H9 (cell line): ENCODE measurements around the gene DAB1. TPM values are rescaled to one million over a fixed set of nuclear protein-coding genes. Genes with fewer than 3 reads are reported as not detected.

ENCODE experiments used
- DNase-seq: peaks from one replicate; pipeline ENCODE4 v3.0.0-alpha.2; 2017
- H2AFZ ChIP-seq: one replicate; pipeline ENCODE4 v1.6.1; 2013; ENCODE audit warnings: mild to moderate bottlenecking, low read length, control low read depth, moderate library complexity
- H2AK5ac ChIP-seq: 2 replicates; pipeline ENCODE4 v1.6.1; 2013; ENCODE audit warnings: low read length, control low read depth, mixed read lengths; ENCODE audit not compliant: insufficient read length
- H2BK120ac ChIP-seq: one replicate; pipeline ENCODE4 v1.6.1; 2013; ENCODE audit warnings: low read depth, mild to moderate bottlenecking, low read length, control low read depth, inconsistent platforms; ENCODE audit not compliant: poor library complexity, severe bottlenecking
- H2BK12ac ChIP-seq: 2 replicates; pipeline ENCODE4 v1.6.1; 2013; ENCODE audit warnings: low read length, control low read depth, mixed read lengths, low read depth; ENCODE audit not compliant: insufficient read length
- H2BK15ac ChIP-seq: 2 replicates; pipeline ENCODE4 v1.6.1; 2013; ENCODE audit warnings: low read depth, low read length, control low read depth
- H2BK20ac ChIP-seq: one replicate; pipeline ENCODE4 v1.6.1; 2013; ENCODE audit warnings: low read depth, mild to moderate bottlenecking, low read length, control low read depth, inconsistent platforms; ENCODE audit not compliant: poor library complexity, severe bottlenecking
- H2BK5ac ChIP-seq: 2 replicates; pipeline ENCODE4 v1.6.1; 2013; ENCODE audit warnings: low read length, control low read depth, mixed read lengths; ENCODE audit not compliant: insufficient read length
- H3K14ac ChIP-seq: 2 replicates; pipeline ENCODE4 v1.6.1; 2013; ENCODE audit warnings: low read length, control low read depth; ENCODE audit not compliant: insufficient read depth
- H3K18ac ChIP-seq: 2 replicates; pipeline ENCODE4 v1.6.1; 2013; ENCODE audit warnings: low read depth, mild to moderate bottlenecking, mixed read lengths, low read length, control low read depth; ENCODE audit not compliant: insufficient read length
- H3K23ac ChIP-seq: 2 replicates; pipeline ENCODE4 v1.6.1; 2013; ENCODE audit warnings: low read length, control low read depth, mixed read lengths, low read depth; ENCODE audit not compliant: insufficient read length
- H3K23me2 ChIP-seq: 2 replicates; pipeline ENCODE4 v1.6.1; 2013; ENCODE audit warnings: low read depth, mild to moderate bottlenecking, mixed read lengths, low read length, control low read depth; ENCODE audit not compliant: insufficient read length, poor library complexity, severe bottlenecking
- H3K27ac ChIP-seq: 2 replicates; pipeline ENCODE4 v1.5.1; 2013; ENCODE audit warnings: low read length, control low read depth, mixed read lengths, low read depth; ENCODE audit not compliant: insufficient read length
- H3K27me3 ChIP-seq: 2 replicates; pipeline ENCODE4 v1.6.1; 2013; ENCODE audit warnings: low read length, control low read depth, inconsistent platforms; ENCODE audit not compliant: insufficient read depth
- H3K4ac ChIP-seq: 2 replicates; pipeline ENCODE4 v1.6.1; 2013; ENCODE audit warnings: low read depth, mild to moderate bottlenecking, control low read depth, inconsistent platforms, low read length, moderate library complexity
- H3K4me1 ChIP-seq: 2 replicates; pipeline ENCODE4 v1.6.1; 2013; ENCODE audit warnings: low read length, control low read depth, inconsistent platforms; ENCODE audit not compliant: insufficient read depth
- H3K4me2 ChIP-seq: 2 replicates; pipeline ENCODE4 v1.6.1; 2013; ENCODE audit warnings: low read length, control low read depth, mixed read lengths; ENCODE audit not compliant: insufficient read length, insufficient read depth
- H3K56ac ChIP-seq: 2 replicates; pipeline ENCODE4 v1.6.1; 2013; ENCODE audit warnings: low read depth, mild to moderate bottlenecking, mixed read lengths, low read length, control low read depth; ENCODE audit not compliant: insufficient read length
- H3K79me1 ChIP-seq: 2 replicates; pipeline ENCODE4 v1.6.1; 2013; ENCODE audit warnings: low read depth, mild to moderate bottlenecking, moderate library complexity, low read length, control low read depth, inconsistent platforms; ENCODE audit not compliant: insufficient read depth, poor library complexity, severe bottlenecking
- H3K79me2 ChIP-seq: 2 replicates; pipeline ENCODE4 v1.6.1; 2013; ENCODE audit warnings: low read length, control low read depth, inconsistent platforms; ENCODE audit not compliant: insufficient read depth
- H3K9ac ChIP-seq: 2 replicates; pipeline ENCODE4 v1.6.1; 2013; ENCODE audit warnings: low read length, control low read depth, mixed read lengths; ENCODE audit not compliant: insufficient read length; ENCODE audit errors: extremely low read depth
- H3K9me3 ChIP-seq: one replicate; pipeline ENCODE4 v1.6.1; 2013; ENCODE audit warnings: low read depth, low read length, inconsistent platforms; ENCODE audit not compliant: control insufficient read depth
- H3T11ph ChIP-seq: one replicate; pipeline ENCODE4 v1.6.1; 2013; ENCODE audit warnings: mild to moderate bottlenecking, low read length, control low read depth, inconsistent platforms
- H4K20me1 ChIP-seq: one replicate; pipeline ENCODE4 v1.6.1; 2013; ENCODE audit not compliant: control insufficient read depth, insufficient read length, insufficient read depth
- H4K5ac ChIP-seq: 2 replicates; pipeline ENCODE4 v1.6.1; 2013; ENCODE audit warnings: low read depth, mild to moderate bottlenecking, mixed read lengths, low read length, control low read depth; ENCODE audit not compliant: insufficient read length
- H4K8ac ChIP-seq: replicated peaks from 2 replicates; pipeline ENCODE4 v1.6.1; 2013; ENCODE audit warnings: low read length, control low read depth, mixed read lengths, low read depth; ENCODE audit not compliant: insufficient read length
- H4K91ac ChIP-seq: 2 replicates; pipeline ENCODE4 v1.6.1; 2013; ENCODE audit warnings: low read depth, mild to moderate bottlenecking, moderate library complexity, mixed read lengths, low read length, control low read depth; ENCODE audit not compliant: insufficient read length
- H3K27ac Mint-ChIP-seq, 3 experiments: 2 replicates in 2 of 3; 3 replicates in 1 of 3; pipeline ENCODE4 v1.8.0; 2020 to 2021; ENCODE audit warnings: mixed read lengths in 3 of 3, mild to moderate bottlenecking in 1 of 3, moderate library complexity in 1 of 3
- H3K27me3 Mint-ChIP-seq: 2 replicates; pipeline ENCODE4 v1.8.0; 2021; ENCODE audit warnings: low read depth, mild to moderate bottlenecking, moderate library complexity, mixed read lengths
- H3K36me3 Mint-ChIP-seq, 3 experiments: 2 replicates in 2 of 3; 3 replicates in 1 of 3; pipeline ENCODE4 v1.8.0; 2020 to 2021; ENCODE audit warnings: low read depth in 3 of 3, mixed read lengths in 3 of 3; ENCODE audit not compliant: insufficient read depth in 1 of 3
- H3K4me1 Mint-ChIP-seq, 2 experiments: 2 replicates each; pipeline ENCODE4 v1.8.0; 2020; ENCODE audit warnings: mixed read lengths in 2 of 2
- H3K4me3 Mint-ChIP-seq, 2 experiments: 2 replicates in 1 of 2; 3 replicates in 1 of 2; pipeline ENCODE4 v1.8.0; 2020 to 2021; ENCODE audit warnings: mild to moderate bottlenecking in 2 of 2, mixed read lengths in 2 of 2, moderate library complexity in 1 of 2
- H3K9me3 Mint-ChIP-seq, 2 experiments: 2 replicates in 1 of 2; 3 replicates in 1 of 2; pipeline ENCODE4 v1.8.0; 2020; ENCODE audit warnings: mild to moderate bottlenecking in 2 of 2, mixed read lengths in 2 of 2, moderate library complexity in 1 of 2
- CTCF ChIP-seq: fragments of 200-600 bp; sonication (generic); conservative IDR thresholded peaks from 3 replicates; pipeline ENCODE4 v1.8.0; 2021; ENCODE audit warnings: antibody characterized with exemption, mild to moderate bottlenecking
- WGBS: extraction: QIAGEN DNeasy Blood & Tissue Kit; methylation state at CpG from one replicate; pipeline ENCODE4 v1.1.7; 2013; ENCODE audit warnings: missing lambda C conversion rate, low lambda C conversion rate, mixed read lengths; ENCODE audit not compliant: insufficient read length; ENCODE audit errors: extremely low coverage; 5-methylcytosine and 5-hydroxymethylcytosine counted together
- total RNA-seq: library from RNA; stranded (reverse); gene quantifications from 2 replicates; pipeline ENCODE4 v1.2.1, GENCODE V29; 2021

The DAB1 gene
- total RNA-seq, 1 experiment from 2014 or later: 9.3 TPM

GRCh38 chr1:57340334-57341070 is 83.4 kb downstream of the DAB1 start:
- WGBS: no CpG with 5 or more reads among the region's 6 CpGs
- H2BK120ac ChIP-seq: no peak overlapping the region
- no peak overlapping the region for H4K91ac ChIP-seq
- Mint-ChIP-seq H3K9me3 (no peaks in the 10 kb centered on the region), H3K4me1 (peaks cover 11 to 16% of the 10 kb centered on the region in 2 experiments), H3K27ac (no peak overlapping the region; a peak in 1 of 7 replicates), H3K4me3 (no peak overlapping the region), H3K27me3 (no peaks in the 10 kb centered on the region), H3K36me3 (no peaks in the 10 kb centered on the region; a peak in 1 of 7 replicates)
- no peak overlapping the region for H2AFZ ChIP-seq
- no peak overlapping the region for H3K56ac ChIP-seq
- no peak overlapping the region for H2BK5ac ChIP-seq
- H2BK15ac ChIP-seq: no peak overlapping the region
- no peak overlapping the region for H4K8ac ChIP-seq
- H3K23ac ChIP-seq: no peak overlapping the region
- no peak overlapping the region for H2BK12ac ChIP-seq
- peaks cover 2% of the 10 kb centered on the region; the same call in 1 of the 2 replicates for H3K4me1 ChIP-seq
- H3K23me2 ChIP-seq: no peaks in the 10 kb centered on the region
- no peak overlapping the region for H3K14ac ChIP-seq
- H3K79me2 ChIP-seq: no peaks in the 10 kb centered on the region
- H3K27me3 ChIP-seq: no peaks in the 10 kb centered on the region
- H3K18ac ChIP-seq: no peak overlapping the region
- H3K79me1 ChIP-seq: no peaks in the 10 kb centered on the region
- H4K5ac ChIP-seq: no peak overlapping the region
- no peak overlapping the region for H2AK5ac ChIP-seq
- no peak overlapping the region for H3K9ac ChIP-seq
- no peak overlapping the region for H3T11ph ChIP-seq
- TF ChIP-seq CTCF: no peak
- H3K4ac ChIP-seq: no peak overlapping the region
- no peaks in the 10 kb centered on the region for H4K20me1 ChIP-seq
- no peak overlapping the region for H3K4me2 ChIP-seq
- no peaks in the 10 kb centered on the region for H3K9me3 ChIP-seq
- H2BK20ac ChIP-seq: no peak overlapping the region
- no peak overlapping the region for H3K27ac ChIP-seq
- no peak for DNase-seq
